Loucy (cell line): Measurements from ENCODE around the gene NUDT1.

Experiments used
- H2AFZ ChIP-seq: fragments of 200-600 bp; sonication (generic); 2 replicates; pipeline ENCODE4 v1.6.0; 2016; ENCODE audit warnings: antibody characterized with exemption, mild to moderate bottlenecking, low read length, moderate library complexity
- H3F3A ChIP-seq: fragments of 200-600 bp; 2 replicates; pipeline ENCODE4 v1.6.0; 2016; ENCODE audit warnings: antibody characterized with exemption, low read depth, mild to moderate bottlenecking
- H3K27me3 ChIP-seq: fragments of 200-600 bp; sonication (generic); 2 replicates; pipeline ENCODE4 v1.6.1; 2014; ENCODE audit warnings: low read length, mild to moderate bottlenecking; ENCODE audit not compliant: insufficient read depth, poor library complexity, severe bottlenecking
- H3K36me3 ChIP-seq: fragments of 200-600 bp; sonication (generic); 2 replicates; pipeline ENCODE4 v1.6.1; 2016; ENCODE audit warnings: low read length; ENCODE audit not compliant: insufficient read depth
- H3K4me1 ChIP-seq: fragments of 200-600 bp; sonication (generic); 2 replicates; pipeline ENCODE4 v1.5.1; 2014; ENCODE audit warnings: low read length, mild to moderate bottlenecking; ENCODE audit not compliant: insufficient read depth, poor library complexity, severe bottlenecking
- H3K4me2 ChIP-seq: fragments of 200-600 bp; sonication (generic); 2 replicates; pipeline ENCODE4 v1.6.0; 2014; ENCODE audit warnings: antibody characterized with exemption, low read length, low read depth, mild to moderate bottlenecking; ENCODE audit not compliant: poor library complexity, severe bottlenecking
- H3K4me3 ChIP-seq: fragments of 200-600 bp; sonication (generic); 2 replicates; pipeline ENCODE4 v1.5.1; 2014; ENCODE audit warnings: low read length, mild to moderate bottlenecking, mixed read lengths; ENCODE audit not compliant: poor library complexity, severe bottlenecking
- H3K79me2 ChIP-seq: fragments of 200-600 bp; sonication (generic); 2 replicates; pipeline ENCODE4 v1.6.1; 2014; ENCODE audit warnings: low read length; ENCODE audit not compliant: insufficient read depth
- H3K9ac ChIP-seq: fragments of 200-600 bp; sonication (generic); 2 replicates; pipeline ENCODE4 v1.6.0; 2014; ENCODE audit warnings: mild to moderate bottlenecking, low read depth, low read length, moderate library complexity; ENCODE audit not compliant: poor library complexity, severe bottlenecking
- H3K9me2 ChIP-seq: fragments of 200-600 bp; sonication (generic); replicated peaks from 2 replicates; pipeline ENCODE4 v1.6.1; 2016; ENCODE audit warnings: low read depth, low read length, mixed read lengths
- H3K9me3 ChIP-seq: fragments of 200-600 bp; sonication (generic); 2 replicates; pipeline ENCODE4 v1.6.1; 2014; ENCODE audit warnings: mild to moderate bottlenecking, antibody characterized with exemption, low read length, low read depth; ENCODE audit not compliant: insufficient read depth
- H4K20me1 ChIP-seq: fragments of 200-600 bp; sonication (generic); 2 replicates; pipeline ENCODE4 v1.6.0; 2014; ENCODE audit warnings: antibody characterized with exemption, low read length, mild to moderate bottlenecking; ENCODE audit not compliant: insufficient read depth, poor library complexity, severe bottlenecking
- CTCF ChIP-seq: fragments of 200-600 bp; sonication (generic); conservative IDR thresholded peaks from 2 replicates; pipeline ENCODE4 v1.5.1; 2014; ENCODE audit warnings: mild to moderate bottlenecking, antibody characterized with exemption, low read length
- EZH2phosphoT487 ChIP-seq: fragments of 200-600 bp; IDR thresholded peaks from 2 replicates; pipeline ENCODE4 v1.6.1; 2018; ENCODE audit warnings: antibody characterized with exemption, mild to moderate bottlenecking, moderate library complexity, borderline replicate concordance

The NUDT1 gene

DNA sequence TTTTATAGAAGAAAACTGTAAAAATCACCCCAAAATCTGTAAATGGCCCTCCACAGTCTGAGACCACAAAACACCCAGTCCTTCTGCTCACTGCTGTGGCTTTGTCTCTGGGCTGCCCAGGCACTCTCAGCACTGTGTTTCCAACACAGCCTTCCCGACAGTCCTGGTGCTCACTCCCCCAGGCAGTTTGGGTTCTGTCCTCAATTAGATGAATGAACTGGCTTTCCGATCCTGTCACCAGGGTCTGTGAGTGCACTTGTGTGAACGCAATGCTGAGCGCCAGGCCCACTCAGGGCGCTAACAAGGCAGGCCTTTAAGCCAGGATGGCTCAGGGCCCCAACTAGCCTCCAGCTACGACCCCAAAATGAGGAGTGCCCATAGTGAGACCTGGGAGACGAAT, 12.6 kb upstream of the NUDT1 start:
- peaks cover 25% of the 10 kb centered on the region for H3K4me1 ChIP-seq
- no peak for TF ChIP-seq CTCF
- no peak for TF ChIP-seq EZH2phosphoT487
- H3K9me3 ChIP-seq, result no peaks in the 10 kb centered on the region
- H3K9me2 ChIP-seq, result no peaks in the 10 kb centered on the region
- H3K27me3 ChIP-seq, result no peaks in the 10 kb centered on the region
- H4K20me1 ChIP-seq, result peaks cover 19% of the 10 kb centered on the region
- H2AFZ ChIP-seq, result no peak overlapping the region
- H3K4me2 ChIP-seq, result peak overlapping the region; percentile 93
- peaks cover 4% of the 10 kb centered on the region; the same call in 1 of the 2 replicates for H3F3A ChIP-seq
- H3K4me3 ChIP-seq, result no peak overlapping the region
- H3K9ac ChIP-seq, result peak overlapping the region; percentile 94
- H3K79me2 ChIP-seq, result peaks cover 61% of the 10 kb centered on the region
- H3K36me3 ChIP-seq, result peaks cover 32% of the 10 kb centered on the region; the same call in 1 of the 2 replicates

DNA sequence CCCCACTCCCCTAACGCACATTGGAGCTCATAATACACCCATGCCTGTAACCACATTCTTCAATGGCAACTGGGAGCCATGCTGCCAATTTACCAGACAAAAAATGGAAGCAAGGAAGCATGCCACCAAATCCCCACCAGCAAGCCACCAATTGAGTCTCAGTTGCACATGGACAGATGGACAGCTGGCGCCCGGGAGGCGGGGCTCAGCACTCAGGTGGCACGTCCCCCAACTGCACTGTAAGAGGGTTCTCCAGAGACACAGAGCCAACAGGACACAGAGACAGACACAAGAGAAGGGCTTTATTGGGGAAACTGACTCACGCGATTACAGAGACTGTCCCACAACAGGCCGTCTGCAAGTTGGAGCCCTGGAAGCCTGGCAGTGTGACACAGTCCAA, 11.8 kb upstream of the NUDT1 start:
- H3K9me2 ChIP-seq, result no peaks in the 10 kb centered on the region
- peak overlapping the region; percentile 47 for H3K4me3 ChIP-seq
- no peaks in the 10 kb centered on the region for H3K9me3 ChIP-seq
- peak overlapping the region; percentile 93 for H3K4me2 ChIP-seq
- H3K36me3 ChIP-seq, result peaks cover 32% of the 10 kb centered on the region; the same call in 1 of the 2 replicates
- H3K9ac ChIP-seq, result peak overlapping the region; percentile 94
- peaks cover 61% of the 10 kb centered on the region for H3K79me2 ChIP-seq
- H3F3A ChIP-seq, result peaks cover 9% of the 10 kb centered on the region; the same call in 1 of the 2 replicates
- no peaks in the 10 kb centered on the region for H3K27me3 ChIP-seq
- H2AFZ ChIP-seq, result no peak overlapping the region
- peaks cover 19% of the 10 kb centered on the region for H4K20me1 ChIP-seq
- TF ChIP-seq EZH2phosphoT487 (no peak), CTCF (no peak)
- H3K4me1 ChIP-seq, result peaks cover 25% of the 10 kb centered on the region

- peak overlapping the region; percentile 93 for H3K4me2 ChIP-seq
- H3K4me3 ChIP-seq, result peak overlapping the region; percentile 47
- H3K27me3 ChIP-seq, result no peaks in the 10 kb centered on the region
- H2AFZ ChIP-seq, result no peak overlapping the region
- H3K79me2 ChIP-seq, result peaks cover 56% of the 10 kb centered on the region
- peaks cover 19% of the 10 kb centered on the region for H4K20me1 ChIP-seq
- no peaks in the 10 kb centered on the region for H3K9me3 ChIP-seq
- peaks cover 9% of the 10 kb centered on the region; the same call in 1 of the 2 replicates for H3F3A ChIP-seq
- H3K36me3 ChIP-seq, result peaks cover 30% of the 10 kb centered on the region; the same call in 1 of the 2 replicates
- peak overlapping the region; percentile 94 for H3K9ac ChIP-seq
- H3K9me2 ChIP-seq, result no peaks in the 10 kb centered on the region
- TF ChIP-seq EZH2phosphoT487 (no peak), CTCF (no peak)
- peaks cover 25% of the 10 kb centered on the region for H3K4me1 ChIP-seq
These were observed 11.1 kb upstream of the NUDT1 start for GRCh38 chr7:2230882-2231281.
